Activated effector memory CD4-positive, alpha-beta T cell treated with Interleukin-2 at 50 U/mL for 16 hours (primary cell): ENCODE measurements around the gene CHD2.
"Not testable (repeated sequence)": the region's sequence is repeated elsewhere in the genome, so short reads cannot be mapped to it uniquely, and the experiment has no call there.

Source experiments
- DNase-seq: peaks from one replicate; pipeline ENCODE4 v3.0.0-alpha.2; 2020

Gene CHD2

GRCh38 chr15:93037820-93038705, 137.9 kb downstream of the CHD2 start:
- no peak for DNase-seq

GRCh38 chr15:93039562-93040287, 139.6 kb downstream of the CHD2 start:
- not testable (repeated sequence) for DNase-seq

- no peak for DNase-seq
These were observed 140.4 kb downstream of the CHD2 start for GRCh38 chr15:93040288-93041158.

- DNase-seq: no peak
These were observed 141.0 kb downstream of the CHD2 start for GRCh38 chr15:93041159-93041547.

GRCh38 chr15:93042211-93042610, 142.1 kb downstream of the CHD2 start:
- no peak for DNase-seq

- DNase-seq: no peak
These were observed 142.7 kb downstream of the CHD2 start for GRCh38 chr15:93042691-93043378.

GRCh38 chr15:93043621-93044300, 143.6 kb downstream of the CHD2 start:
- DNase-seq: no peak

- DNase-seq: no peak
These were observed 144.4 kb downstream of the CHD2 start for GRCh38 chr15:93044301-93045190.

- no peak for DNase-seq
These were observed 145.2 kb downstream of the CHD2 start for GRCh38 chr15:93045191-93045785.

- DNase-seq: no peak
These were observed 146.0 kb downstream of the CHD2 start for GRCh38 chr15:93046120-93046519.

GRCh38 chr15:93046721-93047120, 146.6 kb downstream of the CHD2 start:
- DNase-seq: no peak

- peak; percentile 46 for DNase-seq
These were observed 147.7 kb downstream of the CHD2 start for GRCh38 chr15:93047621-93048425.

- no peak for DNase-seq
These were observed 148.2 kb downstream of the CHD2 start for GRCh38 chr15:93048426-93048721.

GRCh38 chr15:93048759-93049161, 148.6 kb downstream of the CHD2 start:
- DNase-seq: no peak

- no peak for DNase-seq
These were observed 149.1 kb downstream of the CHD2 start for GRCh38 chr15:93049233-93049632.

GRCh38 chr15:93049914-93050578, 149.9 kb downstream of the CHD2 start:
- DNase-seq: no peak

GRCh38 chr15:93050648-93051047, 150.5 kb downstream of the CHD2 start:
- DNase-seq: no peak

GRCh38 chr15:93051236-93052089, 151.3 kb downstream of the CHD2 start:
- no peak for DNase-seq
